ENCODE results near the gene TGOLN2.
"Not testable (repeated sequence)": the region's sequence is repeated elsewhere in the genome, so short reads cannot be mapped to it uniquely, and the experiment has no call there.

The TGOLN2 gene

GRCh38 chr2:85340034-85340892, 12.5 kb upstream of the TGOLN2 start:
- DNase-seq (ENCODE audit: low read depth, low spot score): no peak

- DNase-seq (ENCODE audit: low read depth, low spot score): no peak
These were observed 7.1 kb upstream of the TGOLN2 start for GRCh38 chr2:85334928-85335327.

- not testable (repeated sequence) for DNase-seq (ENCODE audit: low read depth, low spot score)
These were observed 6.1 kb upstream of the TGOLN2 start for GRCh38 chr2:85333877-85334276.

GRCh38 chr2:85330839-85331636, 3.2 kb upstream of the TGOLN2 start:
- no peak for DNase-seq (ENCODE audit: low read depth, low spot score)

- DNase-seq (ENCODE audit: low read depth, low spot score): not testable (repeated sequence)
These were observed 1.9 kb upstream of the TGOLN2 start for GRCh38 chr2:85329701-85330100.

GRCh38 chr2:85329181-85329651, 1.4 kb upstream of the TGOLN2 start:
- DNase-seq (ENCODE audit: low read depth, low spot score): no peak

GRCh38 chr2:85327160-85327821, 498 bp downstream of the TGOLN2 start:
- no peak for DNase-seq (ENCODE audit: low read depth, low spot score)

GRCh38 chr2:85326406-85327159, 1.2 kb downstream of the TGOLN2 start:
- DNase-seq (ENCODE audit: low read depth, low spot score): no peak

GRCh38 chr2:85325466-85325811, 2.4 kb downstream of the TGOLN2 start:
- DNase-seq (ENCODE audit: low read depth, low spot score): no peak

- no peak for DNase-seq (ENCODE audit: low read depth, low spot score)
These were observed 2.9 kb downstream of the TGOLN2 start for GRCh38 chr2:85324639-85325465.

GRCh38 chr2:85323988-85324367, 3.8 kb downstream of the TGOLN2 start:
- not testable (repeated sequence) for DNase-seq (ENCODE audit: low read depth, low spot score)

GRCh38 chr2:85323351-85323987, 4.3 kb downstream of the TGOLN2 start:
- DNase-seq (ENCODE audit: low read depth, low spot score): no peak

GRCh38 chr2:85319796-85320195, 8.0 kb downstream of the TGOLN2 start:
- DNase-seq (ENCODE audit: low read depth, low spot score): no peak

- DNase-seq (ENCODE audit: low read depth, low spot score): no peak
These were observed 9.3 kb downstream of the TGOLN2 start for GRCh38 chr2:85318222-85319074.

- DNase-seq (ENCODE audit: low read depth, low spot score): not testable (repeated sequence)
These were observed 11.9 kb downstream of the TGOLN2 start for GRCh38 chr2:85315921-85316320.

GRCh38 chr2:85314884-85315242, 12.9 kb downstream of the TGOLN2 start:
- DNase-seq (ENCODE audit: low read depth, low spot score): no peak

- no peak for DNase-seq (ENCODE audit: low read depth, low spot score)
These were observed 15.4 kb downstream of the TGOLN2 start for GRCh38 chr2:85312404-85312803.

GRCh38 chr2:85310330-85310729, 17.5 kb downstream of the TGOLN2 start:
- no peak for DNase-seq (ENCODE audit: low read depth, low spot score)

GRCh38 chr2:85309699-85310321, 18.0 kb downstream of the TGOLN2 start:
- no peak for DNase-seq (ENCODE audit: low read depth, low spot score)

Measured in activated naive CD8-positive, alpha-beta T cell treated with anti-CD3 and anti-CD28 coated beads, Interleukin-2, amount 50 U/mL, for 16 hours (primary cell).